ENCODE measurements around the gene NR3C1. TPM values are rescaled to one million over a fixed set of nuclear protein-coding genes. Genes with fewer than 3 reads are reported as not detected.

The NR3C1 gene
- total and polyA plus RNA-seq, 8 donors = 59.2 to 98.0 (median 66.6) TPM

- intact Hi-C loops (cut with DNase I) = no loop called here
- Histone ChIP-seq H3K27ac (no peak overlapping the region), H3K9me3 (no peaks in the 10 kb centered on the region), H3K4me1 (peaks cover 0 to 7% of the 10 kb centered on the region in 2 donors), H3K4me3 (no peak overlapping the region), H3K36me3 (no peaks in the 10 kb centered on the region), H3K27me3 (no peaks in the 10 kb centered on the region)
- no peak for TF ChIP-seq CTCF (IDR thresholded peaks at IDR 0.05)
- no peak for ATAC-seq
- DNase-seq = no peak
Measured at GRCh38 chr5:143258559-143259253, 144.8 kb downstream of the NR3C1 start.

GRCh38 chr5:143254819-143255218 lies 148.7 kb downstream of the NR3C1 start:
- no peaks in the 10 kb centered on the region for H3K27me3 ChIP-seq
- no peak overlapping the region for H3K27ac ChIP-seq
- ATAC-seq (no peak), DNase-seq (no peak)
- no peaks in the 10 kb centered on the region for H3K4me1 ChIP-seq
- intact Hi-C loops (cut with DNase I) = no loop called here
- no peaks in the 10 kb centered on the region for H3K36me3 ChIP-seq
- H3K9me3 ChIP-seq = no peaks in the 10 kb centered on the region
- H3K4me3 ChIP-seq = no peak overlapping the region
- no peak for TF ChIP-seq CTCF (IDR thresholded peaks at IDR 0.05)

DNA sequence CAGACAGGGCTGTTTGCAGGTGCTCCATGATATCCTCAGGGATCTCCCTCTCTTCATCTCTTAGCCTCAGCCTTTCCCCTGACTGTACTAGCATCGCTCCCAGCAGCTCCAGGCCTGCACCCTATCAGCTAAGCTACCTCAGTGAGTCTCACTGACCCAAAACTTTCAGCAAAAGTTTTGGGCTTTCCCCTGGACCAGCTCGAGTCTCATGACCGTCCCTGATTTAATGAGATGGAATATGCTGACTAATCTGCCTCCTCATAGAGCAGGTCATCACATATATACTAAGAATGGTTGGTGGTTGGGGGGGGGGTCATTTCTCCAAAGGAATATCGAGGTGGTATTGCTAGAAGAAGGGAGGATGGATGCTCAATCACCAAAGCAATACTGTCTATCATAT lies 151.5 kb downstream of the NR3C1 start:
- H3K36me3 ChIP-seq = no peaks in the 10 kb centered on the region
- ATAC-seq = no peak
- no peak for TF ChIP-seq CTCF (IDR thresholded peaks at IDR 0.05)

GRCh38 chr5:143251190-143251589 lies 152.3 kb downstream of the NR3C1 start:
- TF ChIP-seq CTCF (IDR thresholded peaks at IDR 0.05) = no peak
- Histone ChIP-seq H3K27ac (no peak overlapping the region), H3K27me3 (no peaks in the 10 kb centered on the region), H3K9me3 (no peaks in the 10 kb centered on the region), H3K4me3 (no peak overlapping the region), H3K36me3 (no peaks in the 10 kb centered on the region), H3K4me1 (no peaks in the 10 kb centered on the region)
- DNase-seq = no peak
- no peak for ATAC-seq
- intact Hi-C loops (cut with DNase I) = no loop called here

More for the DNA sequence above, 151.5 kb downstream of the NR3C1 start:
- Histone ChIP-seq H3K9me3 (no peaks in the 10 kb centered on the region), H3K27me3 (no peaks in the 10 kb centered on the region), H3K4me3 (no peak overlapping the region), H3K4me1 (no peaks in the 10 kb centered on the region), H3K27ac (no peak overlapping the region)
- no peak for DNase-seq
- intact Hi-C loops (cut with DNase I) = no loop called here

DNA sequence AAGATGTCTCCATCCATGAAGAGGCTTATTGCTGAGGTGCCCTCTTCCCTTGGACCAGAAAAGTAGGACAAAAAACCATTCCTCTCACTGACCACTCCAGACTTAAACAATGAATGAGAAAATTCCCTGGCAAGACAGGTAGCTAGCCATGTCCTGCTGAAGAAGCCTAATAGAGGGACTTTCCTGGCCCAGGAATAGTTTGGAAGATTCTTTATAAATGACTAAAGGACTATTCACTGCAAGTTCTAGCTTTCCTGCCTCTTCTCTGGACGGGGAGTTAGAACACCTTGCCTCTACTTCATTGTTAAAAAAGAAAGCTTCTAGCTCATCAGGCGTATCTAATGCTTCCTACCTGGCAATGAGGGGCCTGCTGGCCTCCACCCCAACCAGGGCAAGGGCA lies 153.6 kb downstream of the NR3C1 start:
- no peaks in the 10 kb centered on the region for H3K36me3 ChIP-seq
- no peaks in the 10 kb centered on the region for H3K9me3 ChIP-seq

More for the DNA sequence above, 153.6 kb downstream of the NR3C1 start:
- no peaks in the 10 kb centered on the region for H3K4me1 ChIP-seq
- no peak overlapping the region for H3K4me3 ChIP-seq
- no peaks in the 10 kb centered on the region for H3K27me3 ChIP-seq
- TF ChIP-seq CTCF (IDR thresholded peaks at IDR 0.05) = no peak
- DNase-seq (no peak), ATAC-seq (no peak)
- H3K27ac ChIP-seq = no peak overlapping the region
- intact Hi-C loops (cut with DNase I) = no loop called here

Data from left lung (tissue), 10 donors.